NCI-H1694 treated with DMSO at 0.1 percent for 48 hours (cell line): Measurements from ENCODE around the gene KSR1.

Experiments
- DNase-seq: peaks from one replicate; lab custom pipeline; 2025; lab: John Stamatoyannopoulos, UW

The KSR1 gene

GRCh38 chr17:27535178-27535928 is 79.1 kb downstream of the KSR1 start:
- DNase-seq: no peak

GRCh38 chr17:27535975-27536374 is 79.7 kb downstream of the KSR1 start:
- no peak for DNase-seq

- no peak for DNase-seq
These were observed 80.5 kb downstream of the KSR1 start for GRCh38 chr17:27536781-27537180.

GRCh38 chr17:27538156-27538955 is 82.1 kb downstream of the KSR1 start:
- DNase-seq: no peak

GRCh38 chr17:27539152-27539551 is 82.9 kb downstream of the KSR1 start:
- DNase-seq: no peak

- no peak for DNase-seq
These were observed 83.6 kb downstream of the KSR1 start for GRCh38 chr17:27539794-27540317.

- DNase-seq: no peak
These were observed 84.3 kb downstream of the KSR1 start for GRCh38 chr17:27540318-27541101.

- no peak for DNase-seq
These were observed 85.2 kb downstream of the KSR1 start for GRCh38 chr17:27541301-27542023.

GRCh38 chr17:27542841-27543463 is 86.7 kb downstream of the KSR1 start:
- DNase-seq: no peak

- peak; percentile 67 for DNase-seq
These were observed 87.2 kb downstream of the KSR1 start for GRCh38 chr17:27543464-27543856.

- no peak for DNase-seq
These were observed 87.7 kb downstream of the KSR1 start for GRCh38 chr17:27543958-27544349.

- no peak for DNase-seq
These were observed 88.3 kb downstream of the KSR1 start for GRCh38 chr17:27544350-27545131.

- peak; percentile 26 for DNase-seq
These were observed 89.4 kb downstream of the KSR1 start for GRCh38 chr17:27545562-27546229.

GRCh38 chr17:27546624-27547300 is 90.5 kb downstream of the KSR1 start:
- no peak for DNase-seq

GRCh38 chr17:27547301-27547683 is 91.0 kb downstream of the KSR1 start:
- DNase-seq: no peak

GRCh38 chr17:27548369-27548768 is 92.1 kb downstream of the KSR1 start:
- no peak for DNase-seq

GRCh38 chr17:27549251-27549893 is 93.1 kb downstream of the KSR1 start:
- DNase-seq: no peak

- DNase-seq: peak; percentile 58
These were observed 94.2 kb downstream of the KSR1 start for GRCh38 chr17:27550291-27550930.
